Activated naive CD4-positive, alpha-beta T cell treated with anti-CD3 and anti-CD28 coated beads for 36 hours (primary cell): ENCODE measurements around the gene NDUFA11. TPM values are rescaled to one million over a fixed set of nuclear protein-coding genes. Genes with fewer than 3 reads are reported as not detected.
A peak's percentile ranks its signal among the peaks of the same experiment; 100 is the strongest.

ENCODE experiments used
- CTCF ChIA-PET: fragments of 350-600 bp; sonication (Branson Sonifier 250); formaldehyde crosslinking; loops from one replicate; lab custom pipeline; 2021; ENCODE audit warnings: antibody characterized with exemption; lab: Charles Lee
- DNase-seq: peaks from one replicate; pipeline ENCODE4 v3.0.0-alpha.2; 2020
- H3K27ac Mint-ChIP-seq: one replicate; pipeline ENCODE4 v1.8.0; 2021; ENCODE audit warnings: mild to moderate bottlenecking, mixed read lengths
- H3K27me3 Mint-ChIP-seq: one replicate; pipeline ENCODE4 v1.8.0; 2021; ENCODE audit warnings: low read depth, mixed read lengths
- H3K36me3 Mint-ChIP-seq: one replicate; pipeline ENCODE4 v1.8.0; 2021; ENCODE audit warnings: low read depth, mixed read lengths
- H3K4me1 Mint-ChIP-seq: one replicate; pipeline ENCODE4 v1.8.0; 2021; ENCODE audit warnings: low read depth, mixed read lengths
- H3K4me3 Mint-ChIP-seq: one replicate; pipeline ENCODE4 v1.8.0; 2021; ENCODE audit warnings: mild to moderate bottlenecking, moderate library complexity, mixed read lengths
- H3K9me3 Mint-ChIP-seq: one replicate; pipeline ENCODE4 v1.8.0; 2021; ENCODE audit warnings: mixed read lengths
- intact Hi-C: fragments of 100-400 bp; cut with micrococcal nuclease; formaldehyde crosslinking; loops from one replicate; pipeline ENCODE4 v1.15.1; 2023
- total RNA-seq, 2 experiments: library from RNA; stranded (reverse); gene quantifications; one replicate each; pipeline ENCODE4 v1.2.3, GENCODE V29; 2021

NDUFA11 gene
- total RNA-seq, result 100 to 1,000 TPM; 226 to 228 TPM

- peak; percentile 98 for DNase-seq
- CTCF ChIA-PET, result interaction anchor here (0.9 to 5.9 kb wide), 4 partner anchors 9 to 100 kb away, joined by 3 to 48 read pairs (median 5); partner anchors contain the start of genes NRTN and RANBP3
- Mint-ChIP-seq H3K36me3 (peaks cover 6% of the 10 kb centered on the region), H3K27ac (peak within 1 kb of the TSS; percentile 99), H3K9me3 (no peaks in the 10 kb centered on the region), H3K27me3 (no peaks in the 10 kb centered on the region), H3K4me3 (peak within 1 kb of the TSS; percentile 94), H3K4me1 (peaks cover 37% of the 10 kb centered on the region)
- intact Hi-C loops, result loop anchor here (1.0 to 5.0 kb wide), 12 partner anchors 46 to 557 kb away; partner anchors contain the start of genes CATSPERD, HSD11B1L, LONP1 and MICOS13
Observed at GRCh38 chr19:5903624-5904351, at the start of gene NDUFA11. TSS of gene NDUFA11 (minus strand) at chr19:5903790. CDS start at chr19:5903708, 82 bp downstream.

GRCh38 chr19:5953030-5953589 is 49.5 kb upstream of the NDUFA11 start:
- Mint-ChIP-seq H3K27me3 (no peaks in the 10 kb centered on the region), H3K36me3 (peaks cover 31% of the 10 kb centered on the region), H3K9me3 (no peaks in the 10 kb centered on the region), H3K4me3 (peak overlapping the region; percentile 36), H3K27ac (peak overlapping the region; percentile 87), H3K4me1 (peaks cover 94% of the 10 kb centered on the region)
- intact Hi-C loops, result loop anchor here (1.0 to 5.0 kb wide), 2 partner anchors 9 to 126 kb away; no protein-coding TSS in a partner anchor
- DNase-seq, result peak; percentile 31
- CTCF ChIA-PET, result interaction anchor here (6.2 kb wide), 1 partner anchor 14 kb away, joined by 48 read pairs; no protein-coding TSS in a partner anchor

DNA sequence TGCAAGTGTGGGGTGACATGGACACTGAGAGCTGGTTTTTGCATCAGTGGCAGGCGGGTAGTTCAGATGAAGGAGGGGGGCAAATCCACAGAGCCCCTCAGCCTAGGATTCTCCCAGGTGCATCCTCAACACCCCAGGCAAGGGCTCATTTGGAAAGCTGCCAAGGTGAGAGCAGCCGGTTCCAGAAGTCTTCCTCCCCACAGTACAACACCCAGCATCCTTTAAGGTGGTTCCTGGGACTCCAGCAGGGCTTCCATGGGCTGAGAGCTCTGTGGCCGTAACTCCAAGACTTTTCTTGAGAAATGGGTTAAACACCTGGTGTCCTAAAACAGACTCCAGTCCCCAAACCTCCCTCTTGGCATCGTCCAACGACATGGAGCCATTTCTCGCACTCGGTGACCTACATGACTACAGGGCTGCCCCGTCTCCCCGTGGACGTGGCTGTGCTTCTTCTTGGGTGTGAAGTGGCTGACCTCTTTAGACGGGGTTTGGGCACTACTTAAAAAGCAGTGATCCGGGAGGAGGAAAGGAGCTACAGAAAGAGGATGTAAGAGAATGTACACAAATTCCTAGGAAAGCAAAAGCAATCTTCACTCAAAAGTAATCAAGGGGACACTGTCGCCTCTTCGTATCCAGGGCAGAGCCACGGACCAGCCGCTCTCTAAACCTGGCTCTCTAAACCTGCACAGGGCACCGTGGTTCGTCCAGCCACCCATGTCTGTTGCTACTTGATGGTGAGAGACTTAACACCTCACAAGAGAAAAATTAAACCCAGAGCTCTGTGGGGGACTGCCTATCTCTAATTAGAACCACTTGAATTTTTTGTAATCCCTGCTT is 48.8 kb upstream of the NDUFA11 start:
- no peaks in the 10 kb centered on the region for H3K27me3 Mint-ChIP-seq
- peak overlapping the region; percentile 87 for H3K27ac Mint-ChIP-seq
- H3K4me1 Mint-ChIP-seq, result peaks cover 96% of the 10 kb centered on the region
- peaks cover 32% of the 10 kb centered on the region for H3K36me3 Mint-ChIP-seq
- no peaks in the 10 kb centered on the region for H3K9me3 Mint-ChIP-seq
- intact Hi-C loops, result loop anchor here (1.0 to 5.0 kb wide), 2 partner anchors 10 to 125 kb away; no protein-coding TSS in a partner anchor
- H3K4me3 Mint-ChIP-seq, result no peak overlapping the region
- CTCF ChIA-PET, result interaction anchor here (1.1 to 6.2 kb wide), 3 partner anchors 15 to 148 kb away, joined by 4 to 48 read pairs (median 4); no protein-coding TSS in a partner anchor
- DNase-seq, result no peak

DNA sequence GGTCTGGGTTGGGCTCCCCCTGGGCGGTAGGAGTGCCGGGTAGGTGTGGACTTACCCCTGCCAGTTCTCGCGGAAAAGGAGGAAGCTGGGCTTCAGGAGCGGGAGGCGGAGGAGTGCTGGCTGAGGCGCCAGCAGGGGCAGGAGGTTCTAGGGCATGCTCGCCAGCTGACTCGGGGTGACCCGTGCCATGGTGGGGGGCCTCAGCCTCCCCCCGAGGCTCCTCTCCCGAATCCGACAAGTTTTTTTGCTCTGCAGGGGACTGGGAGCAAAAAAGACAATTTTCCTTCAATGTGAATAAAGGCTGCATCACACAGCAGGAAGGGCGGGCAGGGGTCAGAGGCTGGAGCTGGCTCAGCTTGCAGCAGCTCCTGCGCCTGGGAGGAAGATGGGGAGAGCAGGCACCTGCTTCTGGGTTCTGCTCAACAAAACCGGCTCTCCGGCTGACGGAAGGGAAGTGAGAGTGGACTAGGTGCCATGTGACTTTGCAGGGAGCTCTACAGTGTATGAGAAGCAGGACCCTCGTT is 47.8 kb upstream of the NDUFA11 start:
- Mint-ChIP-seq H3K4me3 (no peak overlapping the region), H3K9me3 (no peaks in the 10 kb centered on the region), H3K27ac (peak overlapping the region; percentile 87), H3K27me3 (no peaks in the 10 kb centered on the region), H3K4me1 (peaks cover 92% of the 10 kb centered on the region), H3K36me3 (peaks cover 32% of the 10 kb centered on the region)
- no peak for DNase-seq
- intact Hi-C loops, result loop anchor here (5.0 kb wide), 1 partner anchor 124 kb away; no protein-coding TSS in a partner anchor
- CTCF ChIA-PET, result interaction anchor here (1.0 to 6.2 kb wide), 4 partner anchors 16 to 147 kb away, joined by 3 to 48 read pairs (median 4); no protein-coding TSS in a partner anchor

DNA sequence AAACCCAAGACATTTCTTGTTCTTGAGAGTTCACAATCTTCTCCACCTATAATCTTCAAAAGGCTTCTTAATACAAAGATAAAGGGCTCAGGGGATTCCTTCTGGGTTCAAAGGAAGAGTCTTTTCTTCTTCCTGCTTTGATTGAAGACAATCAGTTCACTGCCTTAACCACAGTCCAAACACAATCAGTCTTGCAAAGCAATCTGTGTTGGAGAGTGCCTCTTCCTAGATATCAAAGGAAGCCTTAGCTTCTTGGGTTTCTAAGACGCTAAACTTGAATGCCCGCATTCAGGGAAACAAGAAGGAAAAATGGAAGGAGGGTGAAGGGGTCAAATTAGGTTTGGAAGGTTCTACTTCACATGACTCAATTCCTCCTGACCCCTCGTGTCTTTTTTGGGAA is 47.2 kb upstream of the NDUFA11 start:
- Mint-ChIP-seq H3K4me3 (no peak overlapping the region), H3K27me3 (no peaks in the 10 kb centered on the region), H3K36me3 (peaks cover 34% of the 10 kb centered on the region), H3K27ac (peak overlapping the region; percentile 96), H3K9me3 (no peaks in the 10 kb centered on the region), H3K4me1 (peaks cover 92% of the 10 kb centered on the region)
- intact Hi-C loops, result loop anchor here (1.0 to 5.0 kb wide), 2 partner anchors 25 to 123 kb away; no protein-coding TSS in a partner anchor
- CTCF ChIA-PET, result interaction anchor here (0.7 to 6.2 kb wide), 4 partner anchors 11 to 33 kb away, joined by 3 to 48 read pairs (median 4); no protein-coding TSS in a partner anchor
- DNase-seq, result no peak

- Mint-ChIP-seq H3K36me3 (peaks cover 32% of the 10 kb centered on the region), H3K4me1 (peaks cover 91% of the 10 kb centered on the region), H3K9me3 (no peaks in the 10 kb centered on the region), H3K4me3 (peak overlapping the region; percentile 71), H3K27ac (peak overlapping the region; percentile 96), H3K27me3 (no peaks in the 10 kb centered on the region)
- CTCF ChIA-PET, result interaction anchor here (0.7 to 6.2 kb wide), 5 partner anchors 12 to 29 kb away, joined by 3 to 48 read pairs (median 4); no protein-coding TSS in a partner anchor
- intact Hi-C loops, result loop anchor here (1.0 to 5.0 kb wide), 4 partner anchors 13 to 123 kb away; partner anchors contain the start of gene VMAC
- DNase-seq, result peak; percentile 78
Observed at GRCh38 chr19:5949792-5950305, 46.3 kb upstream of the NDUFA11 start.

DNA sequence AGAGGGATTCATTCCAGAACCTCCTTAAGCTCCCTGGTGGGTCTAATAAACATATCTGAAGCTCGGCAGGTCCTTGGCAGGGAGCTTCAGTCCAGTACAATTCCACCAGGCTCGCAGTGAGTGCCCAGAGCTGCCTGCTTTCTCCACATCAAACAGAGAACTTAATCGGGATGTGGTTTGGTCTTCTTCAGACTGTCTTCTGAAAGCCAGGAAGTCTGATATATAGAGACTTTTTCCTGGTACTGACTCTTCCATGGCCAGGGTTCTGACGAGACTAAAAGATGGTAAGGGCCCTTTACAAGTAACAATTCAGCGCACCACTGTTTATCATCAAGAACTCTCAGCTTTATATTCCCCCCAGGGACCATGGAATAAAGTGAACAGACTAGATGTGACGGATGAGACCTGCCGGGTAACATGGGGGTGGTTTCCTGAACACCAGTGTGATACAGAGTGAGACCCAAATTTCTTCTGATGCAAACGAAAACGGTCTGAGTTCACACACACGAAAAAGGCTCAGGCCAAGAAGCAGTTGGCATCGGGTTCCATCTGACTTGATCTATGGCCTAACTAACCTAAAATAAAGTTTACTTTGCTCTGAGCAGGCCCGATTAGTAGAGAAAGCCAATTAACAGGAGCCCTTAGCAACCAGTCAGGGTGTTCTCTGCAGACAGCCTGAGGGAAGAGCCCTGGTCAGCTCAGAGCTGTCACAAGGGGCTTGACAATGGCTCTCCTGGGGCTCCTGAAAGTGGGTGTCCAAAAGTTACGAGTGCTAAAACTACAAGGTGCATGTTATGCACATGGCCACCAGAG is 45.4 kb upstream of the NDUFA11 start:
- Mint-ChIP-seq H3K4me3 (peak overlapping the region; percentile 71), H3K27me3 (no peaks in the 10 kb centered on the region), H3K9me3 (no peaks in the 10 kb centered on the region), H3K4me1 (peaks cover 91% of the 10 kb centered on the region), H3K36me3 (peaks cover 28% of the 10 kb centered on the region), H3K27ac (peak overlapping the region; percentile 96)
- peak; percentile 56 for DNase-seq
- CTCF ChIA-PET, result interaction anchor here (0.5 to 6.2 kb wide), 8 partner anchors 18 to 1138 kb away, joined by 3 to 48 read pairs (median 4); no protein-coding TSS in a partner anchor
- intact Hi-C loops, result loop anchor here (1.0 to 2.0 kb wide), 2 partner anchors 14 to 45 kb away; partner anchors contain the start of gene VMAC

DNA sequence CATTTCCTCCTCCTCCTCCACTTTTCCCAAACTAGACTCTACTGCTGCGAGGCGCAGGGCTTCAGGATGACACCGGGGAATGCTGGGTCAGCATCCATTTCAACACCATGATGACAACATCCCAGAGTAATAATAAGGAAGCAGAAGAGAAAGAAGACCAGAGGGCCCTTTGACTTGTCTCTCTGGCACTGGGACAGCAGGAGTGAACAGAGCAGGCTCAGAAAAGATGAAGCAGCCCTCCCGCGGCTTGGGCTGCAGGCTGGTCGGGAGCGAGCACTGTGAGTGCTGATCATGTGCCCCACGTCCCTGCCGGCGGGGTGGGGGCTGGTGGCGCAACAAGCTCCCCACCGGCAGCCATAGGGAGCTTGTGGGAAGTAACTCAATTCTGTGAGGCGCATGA is 43.8 kb upstream of the NDUFA11 start:
- no peak for DNase-seq
- no peaks in the 10 kb centered on the region for H3K27me3 Mint-ChIP-seq
- intact Hi-C loops, result no loop called here
- H3K36me3 Mint-ChIP-seq, result peaks cover 22% of the 10 kb centered on the region
- CTCF ChIA-PET, result interaction anchor here (0.8 to 1.3 kb wide), 3 partner anchors 10 to 75 kb away, joined by 3 to 5 read pairs (median 4); no protein-coding TSS in a partner anchor
- peaks cover 84% of the 10 kb centered on the region for H3K4me1 Mint-ChIP-seq
- H3K4me3 Mint-ChIP-seq, result no peak overlapping the region
- H3K9me3 Mint-ChIP-seq, result no peaks in the 10 kb centered on the region
- H3K27ac Mint-ChIP-seq, result peak overlapping the region; percentile 71

GRCh38 chr19:5943623-5944022 is 40.0 kb upstream of the NDUFA11 start:
- CTCF ChIA-PET, result no interaction called here
- no peak for DNase-seq
- H3K27me3 Mint-ChIP-seq, result no peaks in the 10 kb centered on the region
- H3K4me3 Mint-ChIP-seq, result no peak overlapping the region
- H3K27ac Mint-ChIP-seq, result no peak overlapping the region
- intact Hi-C loops, result no loop called here
- peaks cover 46% of the 10 kb centered on the region for H3K4me1 Mint-ChIP-seq
- H3K9me3 Mint-ChIP-seq, result no peaks in the 10 kb centered on the region
- peaks cover 10% of the 10 kb centered on the region for H3K36me3 Mint-ChIP-seq

DNA sequence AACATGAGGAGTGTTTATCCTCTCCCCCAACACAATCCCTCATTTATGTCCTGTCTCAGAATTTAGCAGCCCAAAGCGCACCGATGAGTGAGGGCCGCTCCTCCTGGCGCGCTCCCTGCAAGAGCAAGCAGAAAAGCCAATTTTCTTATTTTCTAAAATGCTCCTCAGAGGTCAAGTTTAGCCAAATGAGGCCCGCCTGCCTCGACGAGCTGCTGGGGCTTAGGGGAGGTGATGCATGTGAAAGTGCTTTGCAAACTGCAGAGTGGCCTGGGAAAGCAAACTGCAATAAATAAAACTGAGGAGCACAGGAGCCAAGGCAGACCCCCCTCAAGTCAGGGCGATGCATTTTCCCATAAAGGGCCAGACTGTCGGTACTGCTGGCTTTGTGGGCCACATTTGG is 39.5 kb upstream of the NDUFA11 start:
- peaks cover 41% of the 10 kb centered on the region for H3K4me1 Mint-ChIP-seq
- H3K4me3 Mint-ChIP-seq, result no peak overlapping the region
- no peaks in the 10 kb centered on the region for H3K9me3 Mint-ChIP-seq
- no peaks in the 10 kb centered on the region for H3K27me3 Mint-ChIP-seq
- no peak for DNase-seq
- intact Hi-C loops, result no loop called here
- CTCF ChIA-PET, result interaction anchor here (0.7 kb wide), 1 partner anchor 12 kb away, joined by 3 read pairs; no protein-coding TSS in a partner anchor
- H3K36me3 Mint-ChIP-seq, result peaks cover 9% of the 10 kb centered on the region
- no peak overlapping the region for H3K27ac Mint-ChIP-seq
